CD4-positive, alpha-beta T cell (primary cell): ENCODE data around the gene WNT8B. TPM values are rescaled to one million over a fixed set of nuclear protein-coding genes. Genes with fewer than 3 reads are reported as not detected.

Source experiments
- ATAC-seq: fragments of 200-7000 bp; cut with Tn5 transposase; one replicate; pipeline ENCODE4 v1.10.0; 2022; ENCODE audit warnings: mild to moderate bottlenecking; ENCODE audit not compliant: poor library complexity
- CTCF ChIA-PET: fragments of 350-600 bp; sonication (Branson Sonifier 250); formaldehyde crosslinking; loops from one replicate; lab custom pipeline; 2021; ENCODE audit warnings: antibody characterized with exemption, inconsistent platforms; lab: Charles Lee
- POLR2A ChIA-PET: fragments of 350-600 bp; sonication (Branson Sonifier 250); formaldehyde crosslinking; loops from one replicate; lab custom pipeline; 2021; ENCODE audit warnings: antibody characterized with exemption, inconsistent platforms; lab: Charles Lee
- DNase-seq, 14 experiments: peaks; one replicate each; pipeline ENCODE4 v3.0.0-alpha.2; 2013 to 2020; ENCODE audit warnings: mixed read lengths in 2 of 14
- H3K27ac ChIP-seq, 2 donors: one replicate each; pipeline versions ENCODE4 v1.5.1 to v1.7.0; 2013; ENCODE audit warnings: low read length in 2 of 2, low read depth in 1 of 2, mild to moderate bottlenecking in 1 of 2
- H3K27me3 ChIP-seq, 2 experiments: 1 replicate in 1 of 2; 2 replicates in 1 of 2; pipeline versions ENCODE4 v1.6.1 to v1.7.0; 2013; ENCODE audit warnings: low read length in 2 of 2, control low read depth in 1 of 2, mild to moderate bottlenecking in 1 of 2, moderate library complexity in 1 of 2; ENCODE audit not compliant: insufficient read depth in 2 of 2, control insufficient read depth in 1 of 2
- H3K36me3 ChIP-seq: one replicate; pipeline ENCODE4 v1.6.1; 2013; ENCODE audit warnings: low read length, control low read depth; ENCODE audit not compliant: insufficient read depth
- H3K4me1 ChIP-seq: one replicate; pipeline ENCODE4 v1.6.1; 2013; ENCODE audit warnings: low read length, control low read depth; ENCODE audit not compliant: insufficient read depth
- H3K4me3 ChIP-seq: one replicate; pipeline ENCODE4 v1.5.1; 2013; ENCODE audit warnings: mild to moderate bottlenecking, low read length, moderate library complexity
- H3K9me3 ChIP-seq, 2 experiments: 1 replicate in 1 of 2; 2 replicates in 1 of 2; pipeline versions ENCODE4 v1.6.1 to v1.7.0; 2013; ENCODE audit warnings: low read length in 2 of 2, mild to moderate bottlenecking in 2 of 2, control low read depth in 1 of 2, moderate library complexity in 1 of 2; ENCODE audit not compliant: control insufficient read depth in 1 of 2, insufficient read depth in 1 of 2
- H3K27ac Mint-ChIP-seq: one replicate; pipeline ENCODE4 v1.8.0; 2020; ENCODE audit warnings: mixed read lengths
- H3K27me3 Mint-ChIP-seq: one replicate; pipeline ENCODE4 v1.8.0; 2021; ENCODE audit warnings: mixed read lengths
- H3K36me3 Mint-ChIP-seq: one replicate; pipeline ENCODE4 v1.8.0; 2021; ENCODE audit warnings: low read depth, mixed read lengths
- H3K4me1 Mint-ChIP-seq: one replicate; pipeline ENCODE4 v1.8.0; 2021; ENCODE audit warnings: low read depth, mixed read lengths
- H3K4me3 Mint-ChIP-seq: one replicate; pipeline ENCODE4 v1.8.0; 2020; ENCODE audit warnings: mild to moderate bottlenecking, mixed read lengths
- H3K9me3 Mint-ChIP-seq: one replicate; pipeline ENCODE4 v1.8.0; 2020; ENCODE audit warnings: mixed read lengths
- intact Hi-C, 2 experiments: fragments of 100-400 bp; cut with DNase I in 1 of 2; cut with micrococcal nuclease in 1 of 2; formaldehyde crosslinking; loops; one replicate each; pipeline versions ENCODE4 v1.15.1 to v1.9.0; 2023 to 2025; cut with DNase I, micrococcal nuclease
- total RNA-seq, 174 experiments: library from RNA in 2 of 174; stranded (reverse) in 2 of 174; gene quantifications; one replicate each; pipeline ENCODE4 v1.2.3 and lab custom pipeline; 2021 to 2026
- TF ChIP-seq, protein P1 (sequence below): fragments of 200-600 bp; IDR thresholded peaks from one replicate; pipeline ENCODE4 v1.8.0; 2022; ENCODE audit warnings: antibody characterized with exemption, mild to moderate bottlenecking

WNT8B gene
- total RNA-seq, 2 experiments from 2014 or later = not detected

- DNase-seq (no peak), ATAC-seq (no peak)
- ChIA-PET POLR2A (interaction anchor here (0.7 kb wide), 1 partner anchor 35 kb away, joined by 3 read pairs; no protein-coding TSS in a partner anchor), CTCF (interaction anchor here (2.1 to 5.9 kb wide), 4 partner anchors 9 to 45 kb away, joined by 9 to 67 read pairs (median 28); no protein-coding TSS in a partner anchor)
- H3K4me1 ChIP-seq = peaks cover 17% of the 10 kb centered on the region
- Mint-ChIP-seq H3K4me3 (peak overlapping the region; percentile 31), H3K4me1 (peaks cover 13% of the 10 kb centered on the region), H3K27ac (no peak overlapping the region), H3K27me3 (peaks cover 22% of the 10 kb centered on the region), H3K9me3 (no peaks in the 10 kb centered on the region), H3K36me3 (peaks cover 29% of the 10 kb centered on the region)
- peaks cover 23% of the 10 kb centered on the region for H3K36me3 ChIP-seq
- TF ChIP-seq, protein P1, sequence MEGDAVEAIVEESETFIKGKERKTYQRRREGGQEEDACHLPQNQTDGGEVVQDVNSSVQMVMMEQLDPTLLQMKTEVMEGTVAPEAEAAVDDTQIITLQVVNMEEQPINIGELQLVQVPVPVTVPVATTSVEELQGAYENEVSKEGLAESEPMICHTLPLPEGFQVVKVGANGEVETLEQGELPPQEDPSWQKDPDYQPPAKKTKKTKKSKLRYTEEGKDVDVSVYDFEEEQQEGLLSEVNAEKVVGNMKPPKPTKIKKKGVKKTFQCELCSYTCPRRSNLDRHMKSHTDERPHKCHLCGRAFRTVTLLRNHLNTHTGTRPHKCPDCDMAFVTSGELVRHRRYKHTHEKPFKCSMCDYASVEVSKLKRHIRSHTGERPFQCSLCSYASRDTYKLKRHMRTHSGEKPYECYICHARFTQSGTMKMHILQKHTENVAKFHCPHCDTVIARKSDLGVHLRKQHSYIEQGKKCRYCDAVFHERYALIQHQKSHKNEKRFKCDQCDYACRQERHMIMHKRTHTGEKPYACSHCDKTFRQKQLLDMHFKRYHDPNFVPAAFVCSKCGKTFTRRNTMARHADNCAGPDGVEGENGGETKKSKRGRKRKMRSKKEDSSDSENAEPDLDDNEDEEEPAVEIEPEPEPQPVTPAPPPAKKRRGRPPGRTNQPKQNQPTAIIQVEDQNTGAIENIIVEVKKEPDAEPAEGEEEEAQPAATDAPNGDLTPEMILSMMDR = no peak
- intact Hi-C loops = loop anchor here in 1 of 2 experiments (2.0 kb wide), 2 partner anchors 25 to 35 kb away; partner anchors contain the start of gene SEC31B
- no peaks in the 10 kb centered on the region for H3K9me3 ChIP-seq
- H3K27ac ChIP-seq = no peak overlapping the region
- H3K4me3 ChIP-seq = no peak overlapping the region
- H3K27me3 ChIP-seq = peaks cover 17 to 20% of the 10 kb centered on the region in 2 experiments
These were observed 21.3 kb downstream of the WNT8B start for GRCh38 chr10:100483876-100484666.

GRCh38 chr10:100485366-100485765 lies 22.6 kb downstream of the WNT8B start:
- Histone ChIP-seq H3K27me3 (peaks cover 7% of the 10 kb centered on the region in 2 experiments), H3K4me1 (peaks cover 17% of the 10 kb centered on the region), H3K9me3 (no peaks in the 10 kb centered on the region), H3K4me3 (no peak overlapping the region), H3K27ac (no peak overlapping the region), H3K36me3 (peaks cover 35% of the 10 kb centered on the region)
- TF ChIP-seq, protein P1 = no peak
- Mint-ChIP-seq H3K27ac (no peak overlapping the region), H3K27me3 (peaks cover 9% of the 10 kb centered on the region), H3K4me1 (peaks cover 13% of the 10 kb centered on the region), H3K9me3 (no peaks in the 10 kb centered on the region), H3K4me3 (no peak overlapping the region), H3K36me3 (peaks cover 41% of the 10 kb centered on the region)
- POLR2A ChIA-PET = no interaction called here
- DNase-seq (no peak), ATAC-seq (no peak)
- intact Hi-C loops = no loop called here
- CTCF ChIA-PET = interaction anchor here (5.9 kb wide), 1 partner anchor 33 kb away, joined by 45 read pairs; no protein-coding TSS in a partner anchor

DNA sequence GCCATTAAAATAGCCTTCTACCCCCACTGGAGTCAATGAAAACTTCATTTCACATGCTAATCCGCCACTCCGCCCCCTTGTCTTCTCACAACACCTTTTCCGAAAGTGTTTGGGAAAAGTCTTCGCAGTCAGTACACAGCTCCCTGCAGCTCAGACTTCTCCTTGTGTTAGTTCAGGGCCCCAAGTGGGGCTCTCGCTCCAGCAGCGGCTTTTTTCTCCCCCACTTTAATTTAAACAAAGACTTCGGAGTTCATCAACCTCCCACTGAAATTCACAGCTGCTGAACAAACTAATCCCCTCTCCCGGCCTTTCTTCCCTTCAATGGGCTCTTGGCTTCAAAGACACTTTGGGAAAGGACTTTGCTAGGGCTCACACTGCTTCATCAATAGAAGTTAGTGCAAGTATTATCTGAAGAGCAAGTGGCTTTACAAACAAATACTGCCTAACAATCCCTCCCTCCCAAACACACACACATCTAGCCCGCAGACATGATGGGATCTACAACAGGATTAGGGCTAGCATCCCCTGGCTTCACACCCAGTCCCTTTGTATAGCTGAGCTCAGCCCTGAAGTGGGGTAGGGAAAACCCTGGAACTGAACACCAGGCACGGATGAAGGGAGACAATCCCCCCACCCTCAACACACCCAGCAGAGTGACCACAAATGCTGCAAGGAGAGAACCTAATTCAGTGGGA lies 23.1 kb downstream of the WNT8B start:
- H3K27ac Mint-ChIP-seq = no peak overlapping the region
- POLR2A ChIA-PET = no interaction called here

More for the DNA sequence above, 23.1 kb downstream of the WNT8B start:
- peaks cover 38% of the 10 kb centered on the region for H3K36me3 ChIP-seq
- Mint-ChIP-seq H3K4me1 (peaks cover 13% of the 10 kb centered on the region), H3K27me3 (peaks cover 5% of the 10 kb centered on the region), H3K9me3 (no peaks in the 10 kb centered on the region), H3K4me3 (no peak overlapping the region), H3K36me3 (peaks cover 46% of the 10 kb centered on the region)
- no peak overlapping the region for H3K4me3 ChIP-seq
- H3K9me3 ChIP-seq = no peaks in the 10 kb centered on the region
- peaks cover 1 to 2% of the 10 kb centered on the region in 2 experiments for H3K27me3 ChIP-seq
- TF ChIP-seq, protein P1 = no peak
- intact Hi-C loops = no loop called here
- ATAC-seq (no peak), DNase-seq (no peak)
- H3K4me1 ChIP-seq = peaks cover 17% of the 10 kb centered on the region
- CTCF ChIA-PET = interaction anchor here (5.9 kb wide), 1 partner anchor 33 kb away, joined by 45 read pairs; no protein-coding TSS in a partner anchor
- no peak overlapping the region for H3K27ac ChIP-seq
